H9 (cell line): Measurements from ENCODE around the gene B4GALT6. TPM values are rescaled to one million over a fixed set of nuclear protein-coding genes. Genes with fewer than 3 reads are reported as not detected.

Source experiments
- DNase-seq: peaks from one replicate; pipeline ENCODE4 v3.0.0-alpha.2; 2017
- H2AFZ ChIP-seq: one replicate; pipeline ENCODE4 v1.6.1; 2013; ENCODE audit warnings: mild to moderate bottlenecking, low read length, control low read depth, moderate library complexity
- H2AK5ac ChIP-seq: 2 replicates; pipeline ENCODE4 v1.6.1; 2013; ENCODE audit warnings: low read length, control low read depth, mixed read lengths; ENCODE audit not compliant: insufficient read length
- H2BK120ac ChIP-seq: one replicate; pipeline ENCODE4 v1.6.1; 2013; ENCODE audit warnings: low read depth, mild to moderate bottlenecking, low read length, control low read depth, inconsistent platforms; ENCODE audit not compliant: poor library complexity, severe bottlenecking
- H2BK12ac ChIP-seq: 2 replicates; pipeline ENCODE4 v1.6.1; 2013; ENCODE audit warnings: low read length, control low read depth, mixed read lengths, low read depth; ENCODE audit not compliant: insufficient read length
- H2BK15ac ChIP-seq: 2 replicates; pipeline ENCODE4 v1.6.1; 2013; ENCODE audit warnings: low read depth, low read length, control low read depth
- H2BK20ac ChIP-seq: one replicate; pipeline ENCODE4 v1.6.1; 2013; ENCODE audit warnings: low read depth, mild to moderate bottlenecking, low read length, control low read depth, inconsistent platforms; ENCODE audit not compliant: poor library complexity, severe bottlenecking
- H2BK5ac ChIP-seq: 2 replicates; pipeline ENCODE4 v1.6.1; 2013; ENCODE audit warnings: low read length, control low read depth, mixed read lengths; ENCODE audit not compliant: insufficient read length
- H3K14ac ChIP-seq: 2 replicates; pipeline ENCODE4 v1.6.1; 2013; ENCODE audit warnings: low read length, control low read depth; ENCODE audit not compliant: insufficient read depth
- H3K18ac ChIP-seq: 2 replicates; pipeline ENCODE4 v1.6.1; 2013; ENCODE audit warnings: low read depth, mild to moderate bottlenecking, mixed read lengths, low read length, control low read depth; ENCODE audit not compliant: insufficient read length
- H3K23ac ChIP-seq: 2 replicates; pipeline ENCODE4 v1.6.1; 2013; ENCODE audit warnings: low read length, control low read depth, mixed read lengths, low read depth; ENCODE audit not compliant: insufficient read length
- H3K23me2 ChIP-seq: 2 replicates; pipeline ENCODE4 v1.6.1; 2013; ENCODE audit warnings: low read depth, mild to moderate bottlenecking, mixed read lengths, low read length, control low read depth; ENCODE audit not compliant: insufficient read length, poor library complexity, severe bottlenecking
- H3K27ac ChIP-seq: 2 replicates; pipeline ENCODE4 v1.5.1; 2013; ENCODE audit warnings: low read length, control low read depth, mixed read lengths, low read depth; ENCODE audit not compliant: insufficient read length
- H3K27me3 ChIP-seq: 2 replicates; pipeline ENCODE4 v1.6.1; 2013; ENCODE audit warnings: low read length, control low read depth, inconsistent platforms; ENCODE audit not compliant: insufficient read depth
- H3K4ac ChIP-seq: 2 replicates; pipeline ENCODE4 v1.6.1; 2013; ENCODE audit warnings: low read depth, mild to moderate bottlenecking, control low read depth, inconsistent platforms, low read length, moderate library complexity
- H3K4me1 ChIP-seq: 2 replicates; pipeline ENCODE4 v1.6.1; 2013; ENCODE audit warnings: low read length, control low read depth, inconsistent platforms; ENCODE audit not compliant: insufficient read depth
- H3K4me2 ChIP-seq: 2 replicates; pipeline ENCODE4 v1.6.1; 2013; ENCODE audit warnings: low read length, control low read depth, mixed read lengths; ENCODE audit not compliant: insufficient read length, insufficient read depth
- H3K56ac ChIP-seq: 2 replicates; pipeline ENCODE4 v1.6.1; 2013; ENCODE audit warnings: low read depth, mild to moderate bottlenecking, mixed read lengths, low read length, control low read depth; ENCODE audit not compliant: insufficient read length
- H3K79me1 ChIP-seq: 2 replicates; pipeline ENCODE4 v1.6.1; 2013; ENCODE audit warnings: low read depth, mild to moderate bottlenecking, moderate library complexity, low read length, control low read depth, inconsistent platforms; ENCODE audit not compliant: insufficient read depth, poor library complexity, severe bottlenecking
- H3K79me2 ChIP-seq: 2 replicates; pipeline ENCODE4 v1.6.1; 2013; ENCODE audit warnings: low read length, control low read depth, inconsistent platforms; ENCODE audit not compliant: insufficient read depth
- H3K9ac ChIP-seq: 2 replicates; pipeline ENCODE4 v1.6.1; 2013; ENCODE audit warnings: low read length, control low read depth, mixed read lengths; ENCODE audit not compliant: insufficient read length; ENCODE audit errors: extremely low read depth
- H3K9me3 ChIP-seq: one replicate; pipeline ENCODE4 v1.6.1; 2013; ENCODE audit warnings: low read depth, low read length, inconsistent platforms; ENCODE audit not compliant: control insufficient read depth
- H3T11ph ChIP-seq: one replicate; pipeline ENCODE4 v1.6.1; 2013; ENCODE audit warnings: mild to moderate bottlenecking, low read length, control low read depth, inconsistent platforms
- H4K20me1 ChIP-seq: one replicate; pipeline ENCODE4 v1.6.1; 2013; ENCODE audit not compliant: control insufficient read depth, insufficient read length, insufficient read depth
- H4K5ac ChIP-seq: 2 replicates; pipeline ENCODE4 v1.6.1; 2013; ENCODE audit warnings: low read depth, mild to moderate bottlenecking, mixed read lengths, low read length, control low read depth; ENCODE audit not compliant: insufficient read length
- H4K8ac ChIP-seq: replicated peaks from 2 replicates; pipeline ENCODE4 v1.6.1; 2013; ENCODE audit warnings: low read length, control low read depth, mixed read lengths, low read depth; ENCODE audit not compliant: insufficient read length
- H4K91ac ChIP-seq: 2 replicates; pipeline ENCODE4 v1.6.1; 2013; ENCODE audit warnings: low read depth, mild to moderate bottlenecking, moderate library complexity, mixed read lengths, low read length, control low read depth; ENCODE audit not compliant: insufficient read length
- H3K27ac Mint-ChIP-seq, 3 experiments: 2 replicates in 2 of 3; 3 replicates in 1 of 3; pipeline ENCODE4 v1.8.0; 2020 to 2021; ENCODE audit warnings: mixed read lengths in 3 of 3, mild to moderate bottlenecking in 1 of 3, moderate library complexity in 1 of 3
- H3K27me3 Mint-ChIP-seq: 2 replicates; pipeline ENCODE4 v1.8.0; 2021; ENCODE audit warnings: low read depth, mild to moderate bottlenecking, moderate library complexity, mixed read lengths
- H3K36me3 Mint-ChIP-seq, 3 experiments: 2 replicates in 2 of 3; 3 replicates in 1 of 3; pipeline ENCODE4 v1.8.0; 2020 to 2021; ENCODE audit warnings: low read depth in 3 of 3, mixed read lengths in 3 of 3; ENCODE audit not compliant: insufficient read depth in 1 of 3
- H3K4me1 Mint-ChIP-seq, 2 experiments: 2 replicates each; pipeline ENCODE4 v1.8.0; 2020; ENCODE audit warnings: mixed read lengths in 2 of 2
- H3K4me3 Mint-ChIP-seq, 2 experiments: 2 replicates in 1 of 2; 3 replicates in 1 of 2; pipeline ENCODE4 v1.8.0; 2020 to 2021; ENCODE audit warnings: mild to moderate bottlenecking in 2 of 2, mixed read lengths in 2 of 2, moderate library complexity in 1 of 2
- H3K9me3 Mint-ChIP-seq, 2 experiments: 2 replicates in 1 of 2; 3 replicates in 1 of 2; pipeline ENCODE4 v1.8.0; 2020; ENCODE audit warnings: mild to moderate bottlenecking in 2 of 2, mixed read lengths in 2 of 2, moderate library complexity in 1 of 2
- CTCF ChIP-seq: fragments of 200-600 bp; sonication (generic); conservative IDR thresholded peaks from 3 replicates; pipeline ENCODE4 v1.8.0; 2021; ENCODE audit warnings: antibody characterized with exemption, mild to moderate bottlenecking
- WGBS: extraction: QIAGEN DNeasy Blood & Tissue Kit; methylation state at CpG from one replicate; pipeline ENCODE4 v1.1.7; 2013; ENCODE audit warnings: missing lambda C conversion rate, low lambda C conversion rate, mixed read lengths; ENCODE audit not compliant: insufficient read length; ENCODE audit errors: extremely low coverage; 5-methylcytosine and 5-hydroxymethylcytosine counted together
- total RNA-seq: library from RNA; stranded (reverse); gene quantifications from 2 replicates; pipeline ENCODE4 v1.2.1, GENCODE V29; 2021

B4GALT6 gene
- total RNA-seq, 1 experiment from 2014 or later = 34.1 TPM

DNA sequence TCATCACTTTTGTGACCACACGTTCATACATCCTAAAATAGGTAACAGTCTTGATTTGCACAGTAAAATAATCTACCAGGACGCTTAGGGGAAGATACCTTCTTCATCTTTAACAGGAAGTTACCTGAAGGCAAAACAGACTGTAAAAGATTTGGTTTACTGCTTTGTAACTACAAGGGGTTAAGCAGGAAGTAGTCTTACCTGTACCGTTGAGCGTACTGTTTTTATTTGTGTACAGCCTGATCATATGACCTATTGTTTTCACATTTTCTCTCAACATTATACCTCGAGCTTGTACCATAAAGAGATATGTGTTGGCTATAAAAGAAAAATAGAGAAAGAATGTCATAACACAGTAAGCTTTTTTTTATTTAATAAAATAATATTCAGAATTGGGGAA lies 18.3 kb downstream of the B4GALT6 start:
- H3K79me1 ChIP-seq = peaks cover 2% of the 10 kb centered on the region
- TF ChIP-seq CTCF = no peak
- H3K14ac ChIP-seq = no peak overlapping the region
- H3K36me3 Mint-ChIP-seq = peaks cover 24 to 32% (median 25%) of the 10 kb centered on the region in 3 experiments
- H4K8ac ChIP-seq = no peak overlapping the region
- no peak for DNase-seq
- H3K4me2 ChIP-seq = no peak overlapping the region
- no peak overlapping the region for H2BK20ac ChIP-seq
- no peak overlapping the region for H2BK120ac ChIP-seq
- H3K4ac ChIP-seq = no peak overlapping the region
- no peaks in the 10 kb centered on the region for H3K27me3 ChIP-seq
- H3K23me2 ChIP-seq = no peaks in the 10 kb centered on the region
- no peaks in the 10 kb centered on the region for H4K20me1 ChIP-seq
- H3K4me1 ChIP-seq = no peaks in the 10 kb centered on the region
- H3K18ac ChIP-seq = no peak overlapping the region
- H3K9me3 ChIP-seq = no peaks in the 10 kb centered on the region
- H3K9ac ChIP-seq = no peak overlapping the region
- H3K27ac Mint-ChIP-seq = no peak overlapping the region
- no peak overlapping the region for H2BK15ac ChIP-seq
- no peak overlapping the region for H3K23ac ChIP-seq
- no peaks in the 10 kb centered on the region; the same call in 1 of the 2 replicates for H3K79me2 ChIP-seq
- H4K91ac ChIP-seq = no peak overlapping the region
- H3K4me3 Mint-ChIP-seq = no peak overlapping the region
- no peak overlapping the region for H2BK12ac ChIP-seq
- H4K5ac ChIP-seq = no peak overlapping the region
- peaks cover 0 to 6% of the 10 kb centered on the region in 2 experiments; a peak in 2 of 5 replicates for H3K9me3 Mint-ChIP-seq
- H2BK5ac ChIP-seq = no peak overlapping the region
- H3K56ac ChIP-seq = no peak overlapping the region
- WGBS = no CpG with 5 or more reads among the region's 5 CpGs
- no peak overlapping the region for H2AK5ac ChIP-seq
- H3K27ac ChIP-seq = no peak overlapping the region
- no peak overlapping the region for H3T11ph ChIP-seq
- no peak overlapping the region for H2AFZ ChIP-seq
- peaks cover 3 to 4% of the 10 kb centered on the region in 2 experiments for H3K4me1 Mint-ChIP-seq
- no peaks in the 10 kb centered on the region for H3K27me3 Mint-ChIP-seq
